ENCODE data around the gene PDZRN3.
A peak's percentile ranks its signal among the peaks of the same experiment; 100 is the strongest.

PDZRN3 gene

DNA sequence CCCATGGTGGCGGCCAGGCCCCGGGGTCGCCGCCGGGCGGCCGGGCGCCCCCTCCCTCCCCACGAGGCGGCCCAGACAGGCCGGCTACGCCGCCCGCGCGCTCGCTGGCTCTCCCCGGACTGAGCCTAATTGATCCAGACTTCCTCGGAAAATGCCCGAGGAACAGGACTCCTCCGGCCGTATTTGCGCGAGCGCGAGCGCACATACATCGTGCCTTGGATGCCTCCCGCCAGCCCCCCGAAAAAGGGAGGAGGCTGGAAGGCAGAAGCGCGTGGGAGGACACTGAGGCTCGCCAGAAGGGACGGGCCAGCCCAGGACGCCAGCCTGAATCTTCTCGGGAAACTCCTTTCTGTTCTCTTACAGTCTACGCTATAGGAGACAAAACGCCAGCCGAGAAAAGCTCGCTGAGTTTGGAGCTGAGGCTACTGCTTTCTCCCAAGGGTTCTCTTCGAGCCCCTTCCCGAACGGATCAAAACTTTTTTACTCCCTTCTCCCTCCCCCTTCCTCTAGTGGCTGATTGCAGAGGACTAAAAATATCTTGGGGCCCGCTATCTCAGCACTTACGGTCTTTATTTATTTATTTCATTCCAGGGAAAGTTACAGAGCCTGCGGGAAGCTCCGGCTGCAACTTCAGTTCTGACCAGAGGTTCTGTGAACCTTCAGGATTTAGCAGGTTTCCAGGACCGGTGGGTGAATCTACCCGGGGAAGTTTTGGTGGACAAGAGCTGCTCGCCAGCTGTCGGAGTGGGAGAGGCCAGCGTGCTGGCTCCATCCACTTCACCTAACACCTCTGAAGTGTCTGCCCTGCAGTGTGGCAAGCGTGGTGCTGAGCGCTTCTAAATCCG is at the start of gene PDZRN3:
Gene PDZRN3 (minus strand): TSS at position 121 of the 845 bp plus-strand sequence.
- no peak for TF ChIP-seq TARDBP (IDR thresholded peaks at IDR 0.05)
- ChIA-PET POLR2A (no interaction called here), CTCF (no interaction called here)
- DNase-seq (ENCODE audit: extremely low spot score) = peak; percentile 73

DNA sequence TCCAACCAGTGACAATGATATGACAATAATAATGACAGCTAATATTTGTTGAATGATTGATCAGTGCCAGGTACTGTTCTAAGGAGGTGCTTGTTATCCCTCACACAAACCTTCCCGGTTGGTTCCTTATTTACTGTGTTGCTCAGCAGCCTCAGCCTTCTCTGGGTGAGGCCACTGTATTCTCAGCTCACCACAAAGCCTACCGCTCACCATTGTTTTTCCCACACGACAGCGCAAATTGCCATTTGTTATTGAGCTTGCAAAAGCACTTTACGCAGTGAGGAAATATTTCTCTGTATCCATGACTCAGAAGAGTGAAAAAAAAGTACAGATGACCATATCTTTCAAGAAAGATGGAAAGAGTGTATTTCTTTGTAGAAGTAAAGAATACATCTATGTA is 49.5 kb upstream of the PDZRN3 start:
- ChIA-PET CTCF (no interaction called here), POLR2A (no interaction called here)
- TF ChIP-seq ZNF384 (IDR thresholded peaks at IDR 0.05) (no peak), SUZ12 (IDR thresholded peaks at IDR 0.05) (no peak), FOXA1 (IDR thresholded peaks at IDR 0.05) (no peak), SP1 (IDR thresholded peaks at IDR 0.05) (no peak)
- no peak for DNase-seq (ENCODE audit: extremely low spot score)

DNA sequence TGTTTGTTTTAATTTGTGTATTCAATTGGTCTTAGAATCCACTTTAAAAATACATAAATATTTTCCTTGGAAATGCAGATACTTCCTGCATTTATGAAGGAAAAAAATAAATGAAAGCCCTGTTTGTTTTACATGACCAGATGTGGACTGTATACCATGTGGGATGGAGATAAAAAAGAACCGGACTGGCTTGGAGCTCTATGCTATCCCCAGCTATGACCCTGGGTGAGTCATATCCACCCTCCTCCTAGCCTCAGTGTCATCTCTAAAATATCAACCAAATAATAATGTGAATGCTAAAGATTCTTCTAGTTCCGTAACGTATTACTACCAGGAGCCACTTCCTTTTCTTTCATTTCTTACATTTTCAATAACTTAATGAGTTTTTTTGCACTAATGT is 44.5 kb upstream of the PDZRN3 start:
- no peak for TF ChIP-seq ZNF384 (IDR thresholded peaks at IDR 0.05)
- TF ChIP-seq BHLHE40 (IDR thresholded peaks at IDR 0.05; ENCODE audit: borderline replicate concordance) = no peak
- no peak for TF ChIP-seq FOXK2 (IDR thresholded peaks at IDR 0.05)
- TF ChIP-seq FOXA1 (IDR thresholded peaks at IDR 0.05) = no peak
- no peak for TF ChIP-seq L3MBTL2 (conservative IDR thresholded peaks at IDR 0.05)
- TF ChIP-seq LEF1 (IDR thresholded peaks at IDR 0.05; ENCODE audit: borderline replicate concordance) = no peak
- no peak for TF ChIP-seq ELF4 (IDR thresholded peaks at IDR 0.05)
- no peak for TF ChIP-seq NFRKB (IDR thresholded peaks at IDR 0.05)
- TF ChIP-seq TARDBP (IDR thresholded peaks at IDR 0.05) = no peak
- TF ChIP-seq SUZ12 (IDR thresholded peaks at IDR 0.05) = no peak
- no peak for TF ChIP-seq FOXM1 (IDR thresholded peaks at IDR 0.05; ENCODE audit: borderline replicate concordance)
- POLR2A ChIA-PET = no interaction called here
- CTCF ChIA-PET = no interaction called here
- DNase-seq (ENCODE audit: extremely low spot score) = no peak

DNA sequence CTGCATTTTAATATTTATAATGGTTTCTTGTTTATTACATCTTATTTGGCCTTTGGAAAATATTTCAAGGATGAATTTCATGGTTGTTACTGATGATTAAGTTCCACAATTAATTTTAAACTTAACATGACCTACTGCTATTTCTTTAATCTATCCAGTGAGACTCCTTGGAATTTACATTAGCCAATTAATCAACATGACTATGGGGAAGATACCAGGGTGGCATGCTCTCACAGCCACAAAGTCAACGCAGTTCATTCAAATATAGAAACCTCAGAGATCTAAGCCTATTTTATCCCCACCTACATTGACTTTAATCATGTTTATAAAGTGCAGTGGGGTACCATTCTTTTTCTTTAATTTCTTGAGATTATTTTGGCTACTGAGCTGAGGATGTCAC is 43.6 kb upstream of the PDZRN3 start:
- ChIA-PET CTCF (no interaction called here), POLR2A (no interaction called here)
- TF ChIP-seq ELF4 (IDR thresholded peaks at IDR 0.05) = no peak
- TF ChIP-seq, protein P1, sequence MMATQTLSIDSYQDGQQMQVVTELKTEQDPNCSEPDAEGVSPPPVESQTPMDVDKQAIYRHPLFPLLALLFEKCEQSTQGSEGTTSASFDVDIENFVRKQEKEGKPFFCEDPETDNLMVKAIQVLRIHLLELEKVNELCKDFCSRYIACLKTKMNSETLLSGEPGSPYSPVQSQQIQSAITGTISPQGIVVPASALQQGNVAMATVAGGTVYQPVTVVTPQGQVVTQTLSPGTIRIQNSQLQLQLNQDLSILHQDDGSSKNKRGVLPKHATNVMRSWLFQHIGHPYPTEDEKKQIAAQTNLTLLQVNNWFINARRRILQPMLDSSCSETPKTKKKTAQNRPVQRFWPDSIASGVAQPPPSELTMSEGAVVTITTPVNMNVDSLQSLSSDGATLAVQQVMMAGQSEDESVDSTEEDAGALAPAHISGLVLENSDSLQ (IDR thresholded peaks at IDR 0.05) = no peak
- no peak for DNase-seq (ENCODE audit: extremely low spot score)

DNA sequence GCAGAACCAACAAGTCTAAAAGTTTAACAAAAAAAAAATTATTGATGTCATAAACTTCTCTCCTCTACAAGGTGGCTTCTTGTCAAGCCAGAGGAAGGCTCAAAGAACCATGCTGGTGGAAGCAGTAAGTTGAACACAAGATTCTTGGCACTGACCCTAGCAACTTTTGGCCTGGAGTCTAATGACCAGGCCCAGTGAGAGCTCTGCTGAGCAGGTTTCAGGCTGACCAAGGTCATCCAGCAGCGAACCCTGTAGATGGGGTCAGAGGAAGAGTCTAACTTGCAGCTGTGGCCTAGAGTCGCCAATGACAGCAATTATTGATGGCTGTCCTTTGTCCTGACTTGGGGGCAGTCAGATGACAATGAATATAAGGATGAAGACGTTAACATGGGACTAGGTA is 43.1 kb upstream of the PDZRN3 start:
- DNase-seq (ENCODE audit: extremely low spot score) = no peak
- TF ChIP-seq ELF4 (IDR thresholded peaks at IDR 0.05) (no peak), NFRKB (IDR thresholded peaks at IDR 0.05) (no peak), TARDBP (IDR thresholded peaks at IDR 0.05) (no peak), FOXK2 (IDR thresholded peaks at IDR 0.05) (no peak), LEF1 (IDR thresholded peaks at IDR 0.05; ENCODE audit: borderline replicate concordance) (no peak), FOXM1 (IDR thresholded peaks at IDR 0.05; ENCODE audit: borderline replicate concordance) (no peak), CTBP1 (IDR thresholded peaks at IDR 0.05; ENCODE audit: borderline replicate concordance) (no peak), BHLHE40 (IDR thresholded peaks at IDR 0.05; ENCODE audit: borderline replicate concordance) (no peak), FOXA1 (IDR thresholded peaks at IDR 0.05) (no peak), ZNF384 (IDR thresholded peaks at IDR 0.05) (no peak), L3MBTL2 (conservative IDR thresholded peaks at IDR 0.05) (no peak), SP1 (IDR thresholded peaks at IDR 0.05) (no peak), HDGF (IDR thresholded peaks at IDR 0.05; ENCODE audit: borderline replicate concordance) (no peak), SUZ12 (IDR thresholded peaks at IDR 0.05) (no peak), ARNT (IDR thresholded peaks at IDR 0.05) (no peak)
- TF ChIP-seq, protein P1 (IDR thresholded peaks at IDR 0.05) = no peak
- ChIA-PET CTCF (no interaction called here), POLR2A (no interaction called here)

DNA sequence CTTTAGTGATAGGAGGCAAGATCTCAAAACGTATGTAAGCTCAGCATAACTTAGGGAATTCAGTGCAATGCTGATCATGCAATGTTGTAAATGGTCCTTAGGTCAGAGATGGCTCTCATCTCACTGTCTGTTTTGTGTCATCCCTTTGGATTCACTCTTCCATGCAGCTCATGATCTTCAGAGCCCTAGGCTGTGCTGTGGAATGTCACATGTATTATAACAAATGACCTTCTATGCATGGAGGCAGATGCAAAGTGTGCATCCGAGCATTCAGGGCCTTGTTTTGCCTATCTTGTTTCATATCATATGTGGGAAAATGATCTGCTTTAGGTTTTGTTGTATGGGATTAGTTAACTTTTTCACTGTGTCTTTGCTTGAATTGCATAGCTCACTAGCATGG is 40.5 kb upstream of the PDZRN3 start:
- DNase-seq (ENCODE audit: extremely low spot score) = no peak
- ChIA-PET CTCF (no interaction called here), POLR2A (no interaction called here)
- TF ChIP-seq SP1 (IDR thresholded peaks at IDR 0.05) (no peak), BHLHE40 (IDR thresholded peaks at IDR 0.05; ENCODE audit: borderline replicate concordance) (no peak), NFRKB (IDR thresholded peaks at IDR 0.05) (no peak), LEF1 (IDR thresholded peaks at IDR 0.05; ENCODE audit: borderline replicate concordance) (no peak), FOXA1 (IDR thresholded peaks at IDR 0.05) (no peak), HDGF (IDR thresholded peaks at IDR 0.05; ENCODE audit: borderline replicate concordance) (no peak), FOXK2 (IDR thresholded peaks at IDR 0.05) (no peak), SUZ12 (IDR thresholded peaks at IDR 0.05) (no peak), FOXM1 (IDR thresholded peaks at IDR 0.05; ENCODE audit: borderline replicate concordance) (no peak), CTBP1 (IDR thresholded peaks at IDR 0.05; ENCODE audit: borderline replicate concordance) (no peak), ZNF384 (IDR thresholded peaks at IDR 0.05) (no peak), L3MBTL2 (conservative IDR thresholded peaks at IDR 0.05) (no peak)

DNA sequence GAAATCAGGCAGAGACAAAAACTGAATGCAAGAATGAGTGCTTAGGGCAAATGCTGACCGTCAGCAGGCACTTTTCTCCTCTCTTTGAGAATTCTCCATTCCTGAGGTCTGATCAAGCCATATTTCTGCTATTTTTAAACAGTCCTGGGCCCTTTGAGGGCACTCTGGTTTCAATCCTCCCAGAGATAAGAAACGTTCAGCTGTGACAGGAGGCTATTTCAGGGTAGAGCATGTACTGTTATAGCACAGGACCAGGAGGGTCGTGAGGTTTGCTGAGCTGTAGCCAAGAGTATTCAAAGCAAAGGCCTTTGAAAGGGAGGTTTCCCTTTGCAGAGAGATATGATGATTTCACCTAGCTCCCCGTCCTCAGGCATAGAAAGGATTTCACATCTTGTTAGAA is 39.6 kb upstream of the PDZRN3 start:
- no peak for TF ChIP-seq ELF4 (IDR thresholded peaks at IDR 0.05)
- TF ChIP-seq FOXM1 (IDR thresholded peaks at IDR 0.05; ENCODE audit: borderline replicate concordance) = no peak
- no peak for TF ChIP-seq LEF1 (IDR thresholded peaks at IDR 0.05; ENCODE audit: borderline replicate concordance)
- TF ChIP-seq, protein P1 (IDR thresholded peaks at IDR 0.05) = no peak
- no peak for TF ChIP-seq SP1 (IDR thresholded peaks at IDR 0.05)
- no peak for TF ChIP-seq FOXK2 (IDR thresholded peaks at IDR 0.05)
- TF ChIP-seq ZNF384 (IDR thresholded peaks at IDR 0.05) = no peak
- no peak for TF ChIP-seq BHLHE40 (IDR thresholded peaks at IDR 0.05; ENCODE audit: borderline replicate concordance)
- TF ChIP-seq NFRKB (IDR thresholded peaks at IDR 0.05) = no peak
- no peak for TF ChIP-seq L3MBTL2 (conservative IDR thresholded peaks at IDR 0.05)
- DNase-seq (ENCODE audit: extremely low spot score) = no peak
- POLR2A ChIA-PET = no interaction called here
- CTCF ChIA-PET = no interaction called here
